CD4-positive, alpha-beta T cell (primary cell): ENCODE results near the gene DNPEP. TPM values are rescaled to one million over a fixed set of nuclear protein-coding genes. Genes with fewer than 3 reads are reported as not detected.

Experiments used
- ATAC-seq: fragments of 200-7000 bp; cut with Tn5 transposase; one replicate; pipeline ENCODE4 v1.10.0; 2022; ENCODE audit warnings: mild to moderate bottlenecking; ENCODE audit not compliant: poor library complexity
- CTCF ChIA-PET: fragments of 350-600 bp; sonication (Branson Sonifier 250); formaldehyde crosslinking; loops from one replicate; lab custom pipeline; 2021; ENCODE audit warnings: antibody characterized with exemption, inconsistent platforms; lab: Charles Lee
- POLR2A ChIA-PET: fragments of 350-600 bp; sonication (Branson Sonifier 250); formaldehyde crosslinking; loops from one replicate; lab custom pipeline; 2021; ENCODE audit warnings: antibody characterized with exemption, inconsistent platforms; lab: Charles Lee
- DNase-seq, 14 experiments: peaks; one replicate each; pipeline ENCODE4 v3.0.0-alpha.2; 2013 to 2020; ENCODE audit warnings: mixed read lengths in 2 of 14
- H3K27ac ChIP-seq, 2 donors: one replicate each; pipeline versions ENCODE4 v1.5.1 to v1.7.0; 2013; ENCODE audit warnings: low read length in 2 of 2, low read depth in 1 of 2, mild to moderate bottlenecking in 1 of 2
- H3K27me3 ChIP-seq, 2 experiments: 1 replicate in 1 of 2; 2 replicates in 1 of 2; pipeline versions ENCODE4 v1.6.1 to v1.7.0; 2013; ENCODE audit warnings: low read length in 2 of 2, control low read depth in 1 of 2, mild to moderate bottlenecking in 1 of 2, moderate library complexity in 1 of 2; ENCODE audit not compliant: insufficient read depth in 2 of 2, control insufficient read depth in 1 of 2
- H3K36me3 ChIP-seq: one replicate; pipeline ENCODE4 v1.6.1; 2013; ENCODE audit warnings: low read length, control low read depth; ENCODE audit not compliant: insufficient read depth
- H3K4me1 ChIP-seq: one replicate; pipeline ENCODE4 v1.6.1; 2013; ENCODE audit warnings: low read length, control low read depth; ENCODE audit not compliant: insufficient read depth
- H3K4me3 ChIP-seq: one replicate; pipeline ENCODE4 v1.5.1; 2013; ENCODE audit warnings: mild to moderate bottlenecking, low read length, moderate library complexity
- H3K9me3 ChIP-seq, 2 experiments: 1 replicate in 1 of 2; 2 replicates in 1 of 2; pipeline versions ENCODE4 v1.6.1 to v1.7.0; 2013; ENCODE audit warnings: low read length in 2 of 2, mild to moderate bottlenecking in 2 of 2, control low read depth in 1 of 2, moderate library complexity in 1 of 2; ENCODE audit not compliant: control insufficient read depth in 1 of 2, insufficient read depth in 1 of 2
- H3K27ac Mint-ChIP-seq: one replicate; pipeline ENCODE4 v1.8.0; 2020; ENCODE audit warnings: mixed read lengths
- H3K27me3 Mint-ChIP-seq: one replicate; pipeline ENCODE4 v1.8.0; 2021; ENCODE audit warnings: mixed read lengths
- H3K36me3 Mint-ChIP-seq: one replicate; pipeline ENCODE4 v1.8.0; 2021; ENCODE audit warnings: low read depth, mixed read lengths
- H3K4me1 Mint-ChIP-seq: one replicate; pipeline ENCODE4 v1.8.0; 2021; ENCODE audit warnings: low read depth, mixed read lengths
- H3K4me3 Mint-ChIP-seq: one replicate; pipeline ENCODE4 v1.8.0; 2020; ENCODE audit warnings: mild to moderate bottlenecking, mixed read lengths
- H3K9me3 Mint-ChIP-seq: one replicate; pipeline ENCODE4 v1.8.0; 2020; ENCODE audit warnings: mixed read lengths
- CTCF ChIP-seq: fragments of 200-600 bp; IDR thresholded peaks from one replicate; pipeline ENCODE4 v1.8.0; 2022; ENCODE audit warnings: antibody characterized with exemption, mild to moderate bottlenecking
- intact Hi-C, 2 experiments: fragments of 100-400 bp; cut with DNase I in 1 of 2; cut with micrococcal nuclease in 1 of 2; formaldehyde crosslinking; loops; one replicate each; pipeline versions ENCODE4 v1.15.1 to v1.9.0; 2023 to 2025; cut with DNase I, micrococcal nuclease
- total RNA-seq, 174 experiments: library from RNA in 2 of 174; stranded (reverse) in 2 of 174; gene quantifications; one replicate each; pipeline ENCODE4 v1.2.3 and lab custom pipeline; 2021 to 2026

DNPEP gene
- total RNA-seq, 2 experiments from 2014 or later = 99.0 to 99.9 TPM

GRCh38 chr2:219384083-219384713 is 3.5 kb downstream of the DNPEP start:
- no peak for TF ChIP-seq CTCF
- Mint-ChIP-seq H3K27ac (no peak overlapping the region), H3K4me1 (peaks cover 22% of the 10 kb centered on the region), H3K27me3 (no peaks in the 10 kb centered on the region), H3K9me3 (no peaks in the 10 kb centered on the region), H3K4me3 (peak overlapping the region; percentile 31), H3K36me3 (peaks cover 73% of the 10 kb centered on the region)
- ChIA-PET POLR2A (no interaction called here), CTCF (no interaction called here)
- Histone ChIP-seq H3K4me1 (peaks cover 26% of the 10 kb centered on the region), H3K4me3 (no peak overlapping the region), H3K27ac (no peak overlapping the region), H3K27me3 (no peaks in the 10 kb centered on the region), H3K9me3 (no peaks in the 10 kb centered on the region), H3K36me3 (peaks cover 64% of the 10 kb centered on the region)
- intact Hi-C loops = loop anchor here in 1 of 2 experiments (10.0 kb wide), 1 partner anchor 179 kb away; the partner anchor contains the start of gene ZFAND2B
- no peak for DNase-seq
- ATAC-seq = no peak

GRCh38 chr2:219381448-219381847 is 6.3 kb downstream of the DNPEP start:
- Mint-ChIP-seq H3K36me3 (peaks cover 82% of the 10 kb centered on the region), H3K9me3 (no peaks in the 10 kb centered on the region), H3K27ac (no peak overlapping the region), H3K27me3 (no peaks in the 10 kb centered on the region), H3K4me1 (peaks cover 5% of the 10 kb centered on the region), H3K4me3 (no peak overlapping the region)
- Histone ChIP-seq H3K36me3 (peaks cover 72% of the 10 kb centered on the region), H3K27ac (no peak overlapping the region), H3K9me3 (no peaks in the 10 kb centered on the region), H3K4me1 (peaks cover 10% of the 10 kb centered on the region), H3K27me3 (no peaks in the 10 kb centered on the region), H3K4me3 (no peak overlapping the region)
- POLR2A ChIA-PET = no interaction called here
- no peak for TF ChIP-seq CTCF
- intact Hi-C loops = loop anchor here in 1 of 2 experiments (10.0 kb wide), 1 partner anchor 177 kb away; the partner anchor contains the start of gene ZFAND2B
- CTCF ChIA-PET = no interaction called here
- DNase-seq = no peak
- no peak for ATAC-seq

- CTCF ChIA-PET = no interaction called here
- ATAC-seq (no peak), DNase-seq (no peak)
- peaks cover 84% of the 10 kb centered on the region for H3K36me3 Mint-ChIP-seq
- H3K4me3 Mint-ChIP-seq = no peak overlapping the region
- POLR2A ChIA-PET = no interaction called here
- H3K27ac Mint-ChIP-seq = no peak overlapping the region
- Histone ChIP-seq H3K4me1 (peaks cover 5% of the 10 kb centered on the region), H3K4me3 (no peak overlapping the region), H3K27me3 (no peaks in the 10 kb centered on the region), H3K9me3 (no peaks in the 10 kb centered on the region), H3K36me3 (peaks cover 67% of the 10 kb centered on the region), H3K27ac (no peak overlapping the region)
- H3K27me3 Mint-ChIP-seq = no peaks in the 10 kb centered on the region
- intact Hi-C loops = loop anchor here in 1 of 2 experiments (10.0 kb wide), 1 partner anchor 176 kb away; the partner anchor contains the start of gene ZFAND2B
- H3K4me1 Mint-ChIP-seq = peaks cover 5% of the 10 kb centered on the region
- no peak for TF ChIP-seq CTCF
- no peaks in the 10 kb centered on the region for H3K9me3 Mint-ChIP-seq
Measured at GRCh38 chr2:219380926-219381325, 6.8 kb downstream of the DNPEP start.
